Fibroblast of villous mesenchyme (primary cell): ENCODE data around the gene PRKAG1. TPM values are rescaled to one million over a fixed set of nuclear protein-coding genes. Genes with fewer than 3 reads are reported as not detected.

Experiments
- DNase-seq: peaks from one replicate; pipeline ENCODE4 v3.0.0-alpha.2; 2010; ENCODE audit warnings: low read depth
- H3K4me3 ChIP-seq: 2 replicates; pipeline ENCODE4 v1.5.1; 2011; ENCODE audit warnings: low read depth, mild to moderate bottlenecking, low read length
- CTCF ChIP-seq: IDR thresholded peaks from 2 replicates; pipeline ENCODE4 v1.5.1; 2012; ENCODE audit warnings: low read depth, mild to moderate bottlenecking, low read length; ENCODE audit not compliant: insufficient read depth
- total RNA-seq: library from RNA; depleted of rRNA; stranded (reverse); fragments of >200 nt; gene quantifications from 2 replicates; pipeline ENCODE4 v1.2.3, GENCODE V29; 2012

The PRKAG1 gene
- total RNA-seq, 1 donor: 62.2 TPM

DNA sequence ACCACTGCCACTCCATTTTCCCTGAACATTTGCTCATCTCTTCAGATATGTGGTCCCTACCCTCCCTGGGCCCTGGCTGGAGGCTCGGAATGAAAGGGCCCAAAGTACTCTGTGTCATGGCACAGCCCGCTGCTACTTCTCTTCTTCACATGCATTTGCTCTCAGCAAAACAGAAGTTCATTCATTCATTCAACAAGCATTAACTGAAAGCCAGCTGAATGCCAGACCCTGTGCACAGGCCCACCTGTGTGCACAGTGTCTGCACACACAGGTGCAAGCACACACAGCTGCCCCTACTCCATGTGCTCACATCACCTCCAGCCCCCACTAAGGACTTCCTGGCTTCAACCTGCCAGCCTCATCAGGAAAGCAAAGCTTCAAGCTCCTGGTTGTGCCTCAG, 32.7 kb downstream of the PRKAG1 start:
- no peak for TF ChIP-seq CTCF
- no peak overlapping the region for H3K4me3 ChIP-seq
- no peak for DNase-seq

DNA sequence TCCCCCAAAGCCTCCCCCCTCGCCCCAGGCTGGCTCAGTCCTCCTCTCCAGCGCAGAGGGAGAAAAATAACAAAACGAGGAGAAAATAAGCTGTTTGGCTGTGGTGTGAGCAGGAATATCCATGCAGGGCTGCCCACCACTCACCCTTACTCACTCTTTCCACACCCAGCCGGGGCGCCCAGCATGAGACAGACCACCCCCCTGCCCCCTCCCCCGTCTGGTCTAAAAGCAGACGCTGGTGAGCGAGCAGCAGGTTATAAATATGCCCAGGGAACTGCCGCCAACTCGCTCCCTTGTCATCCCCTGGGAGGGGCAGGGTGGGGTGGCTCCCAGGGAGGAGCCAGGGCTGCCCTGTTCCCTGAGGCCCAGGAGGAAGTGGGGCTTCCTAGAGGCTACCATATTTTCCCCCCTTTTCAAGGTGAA, 33.1 kb downstream of the PRKAG1 start:
- no peak overlapping the region for H3K4me3 ChIP-seq
- no peak for DNase-seq
- no peak for TF ChIP-seq CTCF

DNA sequence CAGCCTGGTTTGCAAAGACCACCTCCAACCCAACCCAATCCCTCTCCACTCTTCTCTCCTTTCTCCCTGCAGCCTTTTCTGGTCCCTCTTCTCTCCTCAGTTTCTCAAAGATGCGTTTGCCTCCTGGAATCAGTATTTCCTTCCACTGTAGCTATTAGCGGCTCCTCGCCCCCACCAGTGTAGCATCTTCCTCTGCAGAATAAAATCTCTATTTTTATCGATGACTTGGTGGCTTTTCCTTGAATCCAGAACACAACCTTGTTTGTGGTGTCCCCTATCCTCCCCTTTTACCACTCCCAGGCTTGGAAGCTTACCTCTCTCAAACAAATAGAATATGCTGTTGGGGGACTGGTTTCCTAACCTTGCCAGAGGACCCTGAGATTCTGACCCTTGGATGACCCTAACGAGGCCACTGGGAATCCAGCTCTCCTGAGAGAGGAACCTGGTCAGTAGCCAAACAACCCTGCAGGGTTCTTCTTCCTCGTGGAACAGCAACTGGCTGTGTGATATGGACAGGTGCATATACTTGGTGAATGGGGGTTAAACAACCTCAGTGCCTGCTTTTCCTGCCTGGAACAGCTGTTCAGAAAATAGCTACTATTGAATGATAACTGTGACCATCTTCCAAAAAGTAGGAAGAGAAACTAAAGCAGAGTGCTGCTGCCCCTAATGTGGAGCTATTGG, 36.0 kb downstream of the PRKAG1 start:
- no peak for TF ChIP-seq CTCF
- DNase-seq: no peak
- no peak overlapping the region for H3K4me3 ChIP-seq

DNA sequence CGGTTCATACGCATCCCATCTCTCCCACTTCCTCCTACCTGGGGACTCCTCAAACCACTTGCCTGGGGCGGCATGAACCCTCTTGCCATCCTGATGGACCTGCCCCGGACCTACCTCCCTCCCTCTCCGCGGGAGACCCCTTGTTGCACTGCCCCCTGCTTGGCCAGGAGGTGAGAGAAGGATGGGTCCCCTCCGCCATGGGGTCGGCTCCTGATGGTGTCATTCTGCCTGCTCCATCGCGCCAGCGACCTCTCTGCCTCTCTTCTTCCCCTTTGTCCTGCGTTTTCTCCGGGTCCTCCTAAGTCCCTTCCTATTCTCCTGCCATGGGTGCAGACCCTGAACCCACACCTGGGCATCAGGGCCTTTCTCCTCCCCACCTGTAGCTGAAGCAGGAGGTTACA, 36.8 kb downstream of the PRKAG1 start:
- no peak for TF ChIP-seq CTCF
- no peak overlapping the region for H3K4me3 ChIP-seq
- DNase-seq: no peak

DNA sequence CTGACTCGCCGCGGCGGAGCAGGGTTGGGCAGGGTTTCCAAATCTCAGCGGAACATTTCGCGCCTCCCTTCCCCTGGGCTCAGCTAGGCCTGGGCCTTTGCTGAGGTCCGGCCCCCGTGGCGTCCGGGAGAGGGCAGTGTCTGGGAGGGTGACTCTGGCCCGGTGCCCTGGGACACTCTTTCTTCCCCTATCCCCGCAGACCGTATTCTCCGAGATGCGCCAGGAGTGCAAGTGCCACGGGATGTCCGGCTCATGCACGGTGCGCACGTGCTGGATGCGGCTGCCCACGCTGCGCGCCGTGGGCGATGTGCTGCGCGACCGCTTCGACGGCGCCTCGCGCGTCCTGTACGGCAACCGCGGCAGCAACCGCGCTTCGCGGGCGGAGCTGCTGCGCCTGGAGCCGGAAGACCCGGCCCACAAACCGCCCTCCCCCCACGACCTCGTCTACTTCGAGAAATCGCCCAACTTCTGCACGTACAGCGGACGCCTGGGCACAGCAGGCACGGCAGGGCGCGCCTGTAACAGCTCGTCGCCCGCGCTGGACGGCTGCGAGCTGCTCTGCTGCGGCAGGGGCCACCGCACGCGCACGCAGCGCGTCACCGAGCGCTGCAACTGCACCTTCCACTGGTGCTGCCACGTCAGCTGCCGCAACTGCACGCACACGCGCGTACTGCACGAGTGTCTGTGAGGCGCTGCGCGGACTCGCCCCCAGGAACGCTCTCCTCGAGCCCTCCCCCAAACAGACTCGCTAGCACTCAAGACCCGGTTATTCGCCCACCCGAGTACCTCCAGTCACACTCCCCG, 37.4 kb downstream of the PRKAG1 start:
- TF ChIP-seq CTCF: no peak

DNA sequence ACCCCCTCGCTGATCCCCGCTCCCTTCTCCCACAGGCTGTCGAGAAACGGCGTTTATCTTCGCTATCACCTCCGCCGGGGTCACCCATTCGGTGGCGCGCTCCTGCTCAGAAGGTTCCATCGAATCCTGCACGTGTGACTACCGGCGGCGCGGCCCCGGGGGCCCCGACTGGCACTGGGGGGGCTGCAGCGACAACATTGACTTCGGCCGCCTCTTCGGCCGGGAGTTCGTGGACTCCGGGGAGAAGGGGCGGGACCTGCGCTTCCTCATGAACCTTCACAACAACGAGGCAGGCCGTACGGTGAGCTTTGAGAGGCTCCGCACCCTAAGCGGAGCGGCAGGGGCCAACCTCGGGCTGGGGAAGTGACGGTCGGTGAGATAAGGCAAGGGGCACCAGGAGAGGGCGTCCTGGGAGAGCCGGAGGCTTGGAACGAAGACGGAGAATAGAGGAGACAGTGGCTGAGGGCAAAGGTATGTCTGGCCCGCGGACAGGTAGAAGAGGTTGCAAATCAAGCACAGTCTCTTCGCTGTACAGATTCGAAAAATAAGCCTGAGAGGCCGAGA, 38.1 kb downstream of the PRKAG1 start:
- no peak for DNase-seq
- TF ChIP-seq CTCF: no peak
- no peak overlapping the region for H3K4me3 ChIP-seq

More for the DNA sequence above, 37.4 kb downstream of the PRKAG1 start:
- peak overlapping the region; percentile 5 for H3K4me3 ChIP-seq
- DNase-seq: no peak
